Fibroblast of upper back skin (primary cell): ENCODE data around the gene CD209.

Source experiments
- DNase-seq: peaks from one replicate; pipeline ENCODE4 v3.0.0-alpha.2; 2013

The CD209 gene

DNA sequence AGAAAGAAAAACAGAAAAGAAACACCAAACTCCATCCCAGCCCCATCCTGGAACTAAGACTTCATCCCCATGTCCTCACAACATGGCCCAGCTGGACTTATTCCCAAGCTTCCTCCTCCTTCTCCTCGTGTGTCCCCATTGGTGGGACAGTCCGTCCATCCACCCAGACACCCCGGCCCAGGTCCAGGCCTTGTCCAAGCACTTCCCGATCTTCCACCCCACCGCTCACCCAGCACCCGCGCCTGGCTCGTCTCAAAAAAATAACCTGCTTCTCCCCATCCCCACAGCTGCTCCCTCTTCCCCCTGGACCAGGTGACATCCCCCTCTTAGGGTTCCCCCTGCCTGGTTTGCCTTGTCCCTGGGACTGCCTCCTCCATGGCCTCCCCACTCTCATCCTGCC, 44.0 kb downstream of the CD209 start:
- DNase-seq: no peak

DNA sequence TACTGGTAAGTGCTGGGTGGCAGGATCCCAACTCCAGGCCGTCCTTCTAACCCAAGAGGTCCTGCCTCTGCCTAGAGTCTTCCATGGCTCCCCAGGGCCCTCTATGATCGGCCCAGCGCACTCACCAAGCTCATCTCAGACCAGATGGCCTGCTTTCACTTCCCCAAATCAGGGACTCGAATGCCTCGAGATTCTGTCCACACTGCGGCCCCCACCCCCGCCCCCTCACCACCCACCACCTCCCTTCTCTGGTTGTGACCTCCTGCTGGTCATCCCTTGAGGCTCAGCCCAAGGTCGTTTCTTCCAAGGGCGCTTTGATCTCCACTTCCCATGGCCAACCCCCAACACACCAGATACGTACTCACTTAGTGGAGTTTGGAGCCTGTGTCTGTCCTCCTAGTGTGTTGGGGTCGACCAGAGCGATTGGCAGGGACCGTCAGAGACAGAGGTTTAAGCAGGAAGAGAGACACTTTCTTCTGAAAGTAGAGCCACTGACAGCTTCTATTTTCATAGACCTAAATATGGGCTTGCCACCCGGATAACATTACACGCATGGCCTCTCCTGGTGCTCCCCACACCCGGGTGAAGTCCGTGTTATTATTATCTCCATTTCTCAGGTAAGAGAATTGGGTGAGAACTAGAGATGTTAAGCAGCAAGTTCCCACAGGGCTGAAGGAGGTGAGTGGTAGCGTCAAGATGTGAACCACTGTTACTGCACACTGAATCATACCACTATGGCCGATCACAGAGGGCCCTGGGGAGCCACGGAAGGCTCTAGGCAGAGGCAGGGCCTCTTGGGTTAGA, 45.5 kb downstream of the CD209 start, which contains the start of gene FCER2:
TSS of gene FCER2 (minus strand) at position 478 of the 804 bp plus-strand sequence. CDS start 2,371 bp downstream, outside the sequence.
- no peak for DNase-seq

DNA sequence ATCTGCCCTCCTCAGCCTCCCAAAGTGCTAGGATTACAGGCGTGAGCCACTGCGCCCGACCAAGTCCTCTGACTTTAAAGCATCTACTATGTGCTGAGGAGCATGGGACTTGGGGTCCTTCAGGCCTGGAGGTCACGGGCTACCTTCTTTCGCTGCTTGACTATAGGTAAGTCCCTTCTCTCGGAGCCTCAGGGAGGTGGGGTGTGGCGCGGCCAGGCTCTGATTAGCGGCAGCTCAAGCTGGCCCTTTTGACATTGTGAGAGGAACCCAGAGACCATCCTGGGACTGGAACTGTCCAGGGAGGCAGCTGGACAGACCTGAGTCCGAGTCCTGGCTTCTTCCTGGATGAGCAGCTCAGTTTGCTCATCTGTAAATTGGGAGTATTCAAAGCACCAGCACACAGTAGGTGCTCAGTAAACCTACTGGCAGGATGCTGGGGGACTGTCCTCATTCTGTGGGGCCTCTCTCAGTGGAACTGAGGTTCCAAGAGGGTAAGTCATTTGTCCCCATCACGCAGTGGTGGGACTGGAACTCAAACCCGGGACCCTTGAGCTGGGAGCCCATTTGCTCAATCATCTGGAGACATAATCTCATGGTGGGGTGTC, 46.2 kb downstream of the CD209 start:
- no peak for DNase-seq

DNA sequence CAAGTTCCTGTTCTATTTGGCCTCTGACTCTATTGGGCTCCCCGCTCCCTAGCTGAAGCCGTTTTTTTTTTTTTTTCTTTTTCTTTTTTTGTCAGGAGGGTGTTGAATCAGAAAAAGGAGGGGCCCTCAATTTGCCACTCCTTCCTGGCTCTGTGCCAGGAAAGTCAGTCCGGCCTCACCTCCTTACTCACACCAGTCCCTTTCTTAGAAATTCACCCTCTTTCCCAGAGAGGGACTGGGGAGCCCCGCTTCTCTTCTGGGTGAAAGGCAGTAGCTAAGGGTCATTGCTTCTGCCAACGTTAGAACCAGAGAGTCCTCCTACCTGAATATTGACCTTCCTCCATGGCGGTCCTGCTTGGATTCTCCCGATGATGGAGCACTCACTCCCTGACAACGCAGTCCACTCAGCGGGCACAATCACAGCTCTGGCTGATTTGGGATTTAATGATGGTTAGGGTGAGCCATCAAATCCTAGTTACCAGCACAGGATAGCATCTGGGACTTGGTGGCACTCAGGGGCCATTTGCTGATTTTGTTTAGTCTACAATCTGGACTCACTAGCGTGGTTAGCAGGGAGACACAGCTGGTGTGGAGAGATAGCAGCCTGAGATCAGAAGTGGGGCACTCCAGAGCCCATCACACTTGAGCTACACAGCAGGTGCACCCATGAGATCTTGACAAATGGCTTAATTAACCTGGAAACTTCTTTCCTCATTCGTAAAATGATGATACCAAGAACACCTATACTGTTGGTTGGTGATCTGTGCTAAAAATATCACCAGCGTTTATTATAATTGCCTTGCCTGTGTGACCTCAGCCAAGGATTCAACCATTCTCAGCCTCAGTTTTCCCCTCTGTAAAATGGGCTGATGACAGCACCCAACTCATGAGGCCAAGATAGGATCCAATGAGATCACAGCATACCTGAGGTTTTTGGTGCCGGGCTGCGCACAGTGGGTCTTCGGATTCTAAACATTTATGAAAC, 47.6 kb downstream of the CD209 start:
- DNase-seq: no peak

DNA sequence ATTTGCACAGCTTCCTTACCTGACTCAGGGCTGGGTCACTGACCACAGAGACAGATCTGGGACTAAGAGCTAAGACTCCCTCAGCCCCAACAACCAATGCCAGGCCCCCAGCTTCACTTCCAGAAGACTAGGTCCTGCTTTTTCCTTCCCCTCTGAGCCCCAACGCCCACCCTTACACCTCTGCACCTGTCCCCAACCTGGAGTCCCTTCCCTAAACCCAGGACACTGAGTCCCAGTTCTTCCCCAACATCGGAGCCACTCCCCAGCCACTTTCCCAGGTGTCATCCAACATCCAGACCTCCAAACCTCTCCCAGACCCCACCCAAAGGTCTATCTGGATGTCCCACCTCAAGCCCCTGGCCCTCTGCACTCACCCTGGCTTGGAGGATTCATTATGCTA, 48.3 kb downstream of the CD209 start:
- no peak for DNase-seq

DNA sequence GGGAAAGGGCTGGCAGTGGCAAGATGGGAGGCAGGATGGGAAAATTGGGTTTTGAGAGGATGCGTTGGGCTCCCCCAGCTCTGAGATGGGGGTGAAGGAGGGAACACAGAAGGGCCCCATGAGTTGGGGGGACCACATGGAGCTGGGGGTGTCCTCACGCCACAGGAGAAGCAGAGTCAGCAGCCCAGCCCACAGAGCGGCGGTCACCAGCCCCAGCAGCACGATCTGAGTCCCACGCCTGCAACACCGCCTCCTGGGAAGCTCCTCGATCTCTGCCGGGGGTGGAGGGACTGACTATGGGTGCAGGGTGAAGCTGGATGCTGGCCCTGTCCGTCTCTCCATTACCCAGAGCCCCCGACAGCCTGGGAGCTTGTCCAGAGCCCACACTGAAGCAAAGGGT, 48.8 kb downstream of the CD209 start:
- DNase-seq: no peak

DNA sequence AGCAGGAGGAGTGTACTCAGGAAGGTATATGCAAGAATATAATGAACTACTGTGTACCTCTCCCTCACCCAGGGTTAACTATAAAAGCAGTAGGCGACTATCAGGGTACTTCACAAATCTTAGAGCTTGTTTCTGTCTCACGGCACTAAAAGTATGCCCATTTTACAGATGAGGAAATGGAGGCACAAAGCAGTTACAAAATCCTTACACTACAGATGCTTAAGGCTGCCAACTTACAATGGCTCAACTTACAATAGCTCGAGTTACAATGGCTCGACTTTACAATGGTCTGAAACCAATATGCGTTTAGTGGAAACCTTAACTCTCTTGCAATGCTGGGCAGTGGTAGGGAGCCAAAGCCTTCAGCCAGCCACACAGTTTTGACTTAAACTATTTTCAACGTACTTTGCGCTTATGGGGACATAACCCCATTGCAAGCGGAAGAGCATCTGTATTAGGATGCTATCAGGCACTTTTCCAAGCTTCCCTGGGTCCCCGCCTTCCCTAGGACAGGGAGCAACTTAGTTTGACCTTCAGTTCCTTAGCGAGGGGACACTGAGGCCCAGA, 49.5 kb downstream of the CD209 start:
- no peak for DNase-seq

DNA sequence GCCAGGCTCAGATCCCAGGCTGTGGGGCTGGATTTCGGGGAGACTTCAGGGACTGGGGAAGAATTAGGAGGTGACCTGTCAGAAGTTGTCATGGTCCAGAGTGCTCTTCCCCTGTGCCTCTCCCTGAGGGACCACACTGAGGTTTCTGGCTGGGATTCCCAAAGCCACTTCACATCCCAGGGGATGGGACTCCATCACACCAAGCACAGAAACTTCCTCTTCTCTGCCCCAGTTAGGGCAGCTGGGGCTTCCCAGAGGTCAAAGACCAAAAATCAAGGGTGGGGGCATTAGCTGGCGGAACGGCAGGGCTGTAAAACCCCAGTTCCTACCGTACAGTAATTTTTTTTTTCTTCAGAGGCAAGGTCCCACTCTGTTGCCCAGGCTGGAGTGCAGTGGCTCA, 52.8 kb downstream of the CD209 start:
- DNase-seq: no peak

DNA sequence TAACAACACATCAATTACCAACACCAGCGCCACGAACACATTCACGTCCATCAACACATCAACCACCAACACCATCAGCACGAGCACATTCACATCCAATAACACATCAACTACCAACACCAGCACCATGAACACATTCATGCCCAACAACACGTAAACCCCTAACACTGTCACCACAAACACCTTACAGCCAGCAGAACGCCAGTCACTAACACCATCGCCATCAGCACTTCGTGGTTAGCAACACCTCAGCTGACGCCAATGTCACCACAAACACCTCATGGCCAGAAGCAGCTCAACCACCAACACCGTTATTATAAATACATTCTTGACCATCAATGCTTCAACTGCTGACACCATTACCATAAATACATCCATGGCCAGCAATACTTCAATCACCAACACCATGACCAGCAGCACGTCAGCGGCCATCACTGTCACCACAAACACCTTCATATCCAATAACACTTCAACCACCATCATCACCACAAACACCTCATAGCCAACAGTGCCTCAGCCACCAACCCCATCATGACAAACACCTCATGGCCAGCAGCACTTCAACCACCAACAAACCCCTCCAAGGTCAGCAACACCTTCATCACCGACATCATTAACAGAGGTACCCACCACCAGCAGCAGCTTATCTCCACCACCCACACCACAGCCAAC, 54.8 kb downstream of the CD209 start:
- DNase-seq: no peak

DNA sequence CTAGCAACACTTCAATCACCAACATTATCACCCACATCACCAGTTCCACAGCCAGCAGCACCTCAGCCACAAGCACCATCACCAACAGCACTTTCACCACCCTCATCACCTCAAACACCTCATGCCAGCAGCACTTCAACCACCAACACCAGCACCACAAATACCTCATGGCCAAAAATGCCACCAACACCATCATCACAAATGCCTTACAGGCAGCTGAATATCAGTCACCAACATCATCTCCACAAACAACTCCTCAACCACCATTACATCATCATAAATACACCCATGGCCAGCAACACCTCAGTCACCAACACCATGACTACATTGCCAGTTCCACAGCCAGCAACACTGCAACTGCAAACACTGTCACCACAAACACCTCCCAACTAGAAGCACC, 55.8 kb downstream of the CD209 start:
- DNase-seq: no peak

DNA sequence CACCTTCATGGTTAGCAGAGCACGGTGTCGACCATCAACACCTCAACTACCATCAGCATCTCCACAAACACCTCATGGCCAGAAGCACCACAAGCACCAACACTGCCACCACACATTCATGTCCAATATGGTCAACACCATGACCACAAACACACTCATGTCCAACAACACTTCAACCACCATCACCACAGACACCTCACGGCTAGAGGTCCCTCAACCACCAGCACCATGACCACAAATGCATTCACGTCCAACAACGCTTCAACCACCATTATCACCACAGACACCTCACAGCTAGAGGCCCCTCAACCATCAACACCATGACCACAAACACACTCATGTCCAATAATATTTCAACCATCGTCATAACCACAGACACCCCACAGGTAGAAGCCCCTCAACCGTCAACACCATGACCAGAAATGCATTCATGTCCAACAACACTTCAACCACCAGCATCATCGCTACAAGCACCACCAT, 56.5 kb downstream of the CD209 start:
- DNase-seq: no peak
